ENCODE data around the gene GC.

Gene GC

DNA sequence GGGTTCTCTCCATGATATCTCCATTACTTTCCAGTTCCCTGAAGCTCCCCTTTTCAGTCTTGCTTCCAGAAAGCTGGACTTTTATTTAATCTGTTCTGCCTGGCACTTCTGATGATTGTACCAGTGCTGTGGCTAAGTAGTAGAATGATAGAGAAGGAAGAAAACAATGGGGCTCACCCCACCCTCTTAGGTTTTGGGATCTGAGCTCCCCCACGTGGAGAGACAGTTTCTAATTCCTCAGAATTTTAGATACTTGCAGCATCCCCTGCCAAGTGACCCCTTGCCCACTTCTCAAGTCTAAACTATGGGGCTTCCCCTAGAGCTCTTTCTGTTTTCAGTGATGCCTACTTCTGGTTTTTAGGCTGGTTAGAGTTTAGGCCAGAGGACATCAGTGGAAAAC lies 73.9 kb downstream of the GC start:
- Histone ChIP-seq H3K9me3 (ENCODE audit: control insufficient read depth in 1 of 2, low read length in 2 of 2) (no peaks in the 10 kb centered on the region), H3K27ac (ENCODE audit: low read length) (no peak overlapping the region), H3K27me3 (ENCODE audit: low read depth, low read length) (no peaks in the 10 kb centered on the region), H3K4me1 (ENCODE audit: control insufficient read depth in 1 of 2, insufficient read depth in 2 of 2, low read length in 2 of 2) (no peaks in the 10 kb centered on the region), H3K4me3 (ENCODE audit: low read depth in 1 of 2, low read length in 2 of 2) (no peak overlapping the region), H3K36me3 (ENCODE audit: control insufficient read depth in 1 of 2, insufficient read depth in 2 of 2, low read length in 2 of 2) (no peaks in the 10 kb centered on the region)

DNA sequence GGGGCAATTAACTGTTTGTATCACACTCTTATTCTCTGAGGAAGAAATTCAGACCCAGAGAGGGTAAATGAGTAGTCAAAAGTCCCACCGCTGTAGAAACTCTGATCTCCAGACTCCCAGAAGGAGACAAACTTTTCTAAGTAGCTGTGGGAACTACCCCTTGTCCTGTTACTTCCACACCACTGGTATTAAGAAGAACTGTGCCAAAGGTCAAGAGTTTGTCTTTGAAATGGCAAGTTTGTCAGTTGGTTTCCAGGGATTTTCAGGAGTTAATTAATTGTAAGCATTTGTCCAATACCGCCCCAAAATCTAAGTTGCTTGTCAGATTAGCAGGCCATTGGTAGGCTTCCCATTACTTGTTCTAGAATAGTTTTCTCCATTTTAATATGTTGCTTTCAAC lies 85.7 kb downstream of the GC start:
- Histone ChIP-seq H3K27ac (ENCODE audit: low read length) (no peak overlapping the region), H3K36me3 (ENCODE audit: control insufficient read depth in 1 of 2, insufficient read depth in 2 of 2, low read length in 2 of 2) (no peaks in the 10 kb centered on the region), H3K4me1 (ENCODE audit: control insufficient read depth in 1 of 2, insufficient read depth in 2 of 2, low read length in 2 of 2) (no peaks in the 10 kb centered on the region), H3K9me3 (ENCODE audit: control insufficient read depth in 1 of 2, low read length in 2 of 2) (no peaks in the 10 kb centered on the region), H3K27me3 (ENCODE audit: low read depth, low read length) (no peaks in the 10 kb centered on the region), H3K4me3 (ENCODE audit: low read depth in 1 of 2, low read length in 2 of 2) (no peak overlapping the region)

DNA sequence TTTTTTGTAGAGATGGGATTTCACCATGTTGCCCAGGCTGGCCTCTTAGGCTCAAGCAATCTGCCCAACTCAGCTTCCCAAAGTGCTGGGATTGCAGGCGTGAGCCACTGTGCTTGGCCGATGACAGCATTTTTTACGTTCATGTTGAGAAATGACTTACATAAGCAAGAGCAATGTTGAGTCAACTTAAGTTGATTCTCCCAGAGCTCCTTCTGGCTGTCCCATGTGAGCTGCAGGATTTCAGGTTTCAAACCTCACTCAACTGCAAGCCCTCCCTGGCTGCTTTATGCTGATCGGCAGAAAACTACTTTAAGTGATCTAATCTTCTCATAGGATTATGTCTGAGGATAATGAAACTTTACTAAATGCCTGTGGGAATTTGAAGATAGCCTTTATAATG lies 86.8 kb downstream of the GC start:
- no peak overlapping the region for H3K4me3 ChIP-seq (ENCODE audit: low read depth in 1 of 2, low read length in 2 of 2)
- no peaks in the 10 kb centered on the region for H3K27me3 ChIP-seq (ENCODE audit: low read depth, low read length)
- no peak overlapping the region for H3K27ac ChIP-seq (ENCODE audit: low read length)
- H3K9me3 ChIP-seq (ENCODE audit: control insufficient read depth in 1 of 2, low read length in 2 of 2): no peaks in the 10 kb centered on the region
- H3K4me1 ChIP-seq (ENCODE audit: control insufficient read depth in 1 of 2, insufficient read depth in 2 of 2, low read length in 2 of 2): no peaks in the 10 kb centered on the region
- no peaks in the 10 kb centered on the region for H3K36me3 ChIP-seq (ENCODE audit: control insufficient read depth in 1 of 2, insufficient read depth in 2 of 2, low read length in 2 of 2)

DNA sequence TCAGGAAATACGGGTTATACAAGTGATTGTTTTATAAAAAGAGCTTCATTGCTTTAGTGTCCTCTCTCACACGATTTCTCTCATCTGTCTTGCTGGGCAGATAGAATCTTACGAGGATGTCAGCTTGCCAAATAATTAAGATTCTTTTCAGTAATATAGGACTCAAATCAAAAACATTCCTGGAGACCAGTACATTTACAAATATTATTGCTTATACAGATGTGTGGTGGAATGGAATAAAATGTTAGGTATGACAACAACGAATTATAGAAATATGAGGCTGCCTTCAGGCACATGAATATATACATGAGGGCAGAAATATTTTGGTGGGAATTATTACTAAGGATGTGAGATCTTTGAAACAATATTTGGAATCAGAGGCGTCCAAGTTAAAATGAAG lies 88.9 kb downstream of the GC start:
- no peaks in the 10 kb centered on the region for H3K27me3 ChIP-seq (ENCODE audit: low read depth, low read length)
- no peaks in the 10 kb centered on the region for H3K36me3 ChIP-seq (ENCODE audit: control insufficient read depth in 1 of 2, insufficient read depth in 2 of 2, low read length in 2 of 2)
- H3K9me3 ChIP-seq (ENCODE audit: control insufficient read depth in 1 of 2, low read length in 2 of 2): no peaks in the 10 kb centered on the region
- H3K4me3 ChIP-seq (ENCODE audit: low read depth in 1 of 2, low read length in 2 of 2): no peak overlapping the region
- no peaks in the 10 kb centered on the region for H3K4me1 ChIP-seq (ENCODE audit: control insufficient read depth in 1 of 2, insufficient read depth in 2 of 2, low read length in 2 of 2)
- H3K27ac ChIP-seq (ENCODE audit: low read length): no peak overlapping the region

DNA sequence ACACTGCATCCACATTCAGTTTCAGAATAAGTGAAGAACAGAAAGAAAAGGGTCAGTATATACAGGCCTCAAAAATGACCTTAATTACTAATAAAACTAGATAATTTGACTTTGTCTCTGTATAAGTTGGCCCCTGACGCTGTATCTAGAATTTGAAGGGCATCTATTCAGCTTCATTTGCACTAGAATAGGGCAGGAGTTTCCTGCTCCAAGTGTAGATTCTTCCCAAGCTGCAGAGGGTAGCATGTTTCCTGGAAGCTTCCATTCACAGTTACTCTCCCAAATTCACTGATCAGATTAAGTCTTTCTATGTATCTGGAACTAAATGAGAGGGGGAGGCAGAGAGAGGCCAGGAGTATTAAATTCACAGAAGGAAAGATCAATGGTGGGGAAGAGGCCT lies 90.9 kb downstream of the GC start:
- Histone ChIP-seq H3K27me3 (ENCODE audit: low read depth, low read length) (no peaks in the 10 kb centered on the region), H3K27ac (ENCODE audit: low read length) (no peak overlapping the region), H3K36me3 (ENCODE audit: control insufficient read depth in 1 of 2, insufficient read depth in 2 of 2, low read length in 2 of 2) (no peaks in the 10 kb centered on the region), H3K4me3 (ENCODE audit: low read depth in 1 of 2, low read length in 2 of 2) (no peak overlapping the region), H3K4me1 (ENCODE audit: control insufficient read depth in 1 of 2, insufficient read depth in 2 of 2, low read length in 2 of 2) (no peaks in the 10 kb centered on the region), H3K9me3 (ENCODE audit: control insufficient read depth in 1 of 2, low read length in 2 of 2) (no peaks in the 10 kb centered on the region)

DNA sequence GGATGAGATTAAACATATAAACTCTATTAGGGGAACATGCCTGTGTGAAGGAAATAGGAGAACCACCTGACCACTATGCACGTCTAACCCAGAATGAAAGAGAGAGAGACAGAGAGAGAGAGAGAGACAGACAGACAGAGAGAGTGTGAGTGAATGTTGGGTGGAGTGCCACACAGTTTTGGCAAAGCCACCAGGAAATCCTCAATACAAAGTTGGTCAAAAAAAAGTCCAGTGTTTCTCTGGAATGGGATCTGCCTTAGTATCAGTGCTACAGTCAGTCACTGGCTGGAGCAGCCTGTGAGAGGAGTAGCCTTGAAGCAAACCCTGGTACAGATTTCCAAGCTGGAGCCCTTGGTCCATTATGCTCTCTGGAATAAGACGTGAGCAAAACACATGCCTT lies 91.7 kb downstream of the GC start:
- Histone ChIP-seq H3K9me3 (ENCODE audit: control insufficient read depth in 1 of 2, low read length in 2 of 2) (no peaks in the 10 kb centered on the region), H3K4me3 (ENCODE audit: low read depth in 1 of 2, low read length in 2 of 2) (no peak overlapping the region), H3K27ac (ENCODE audit: low read length) (no peak overlapping the region), H3K36me3 (ENCODE audit: control insufficient read depth in 1 of 2, insufficient read depth in 2 of 2, low read length in 2 of 2) (no peaks in the 10 kb centered on the region), H3K4me1 (ENCODE audit: control insufficient read depth in 1 of 2, insufficient read depth in 2 of 2, low read length in 2 of 2) (no peaks in the 10 kb centered on the region), H3K27me3 (ENCODE audit: low read depth, low read length) (no peaks in the 10 kb centered on the region)

Data from muscle layer of duodenum (tissue), 2 donors.